Cardiac fibroblast (primary cell): Measurements from ENCODE around the gene DPH2.

Source experiments
- DNase-seq, 2 donors: peaks; one replicate each; pipeline versions ENCODE4 v3.0.0 to v3.0.0-alpha.2; 2010; ENCODE audit warnings: low read depth in 2 of 2
- H3K4me3 ChIP-seq, 2 donors: replicated peaks in 1 of 2; 1 replicate in 1 of 2; 2 replicates in 1 of 2; pipeline ENCODE4 v1.5.1; 2011; ENCODE audit warnings: low read depth in 2 of 2, low read length in 2 of 2, mild to moderate bottlenecking in 2 of 2, moderate library complexity in 1 of 2
- CTCF ChIP-seq: IDR thresholded peaks from one replicate; pipeline ENCODE4 v1.5.1; 2011; ENCODE audit warnings: low read depth, mild to moderate bottlenecking, low read length, inconsistent platforms

Gene DPH2

GRCh38 chr1:43951021-43951985, 18.5 kb upstream of the DPH2 start:
- no peak for TF ChIP-seq CTCF
- no peak for DNase-seq
- H3K4me3 ChIP-seq, result no peak overlapping the region

- H3K4me3 ChIP-seq, result no peak overlapping the region
- no peak for DNase-seq
- TF ChIP-seq CTCF, result no peak
These were observed 17.0 kb upstream of the DPH2 start for GRCh38 chr1:43952731-43953346.

GRCh38 chr1:43953361-43953760, 16.4 kb upstream of the DPH2 start:
- H3K4me3 ChIP-seq, result no peak overlapping the region
- DNase-seq, result no peak
- TF ChIP-seq CTCF, result no peak

GRCh38 chr1:43954036-43954435, 15.8 kb upstream of the DPH2 start:
- no peak overlapping the region for H3K4me3 ChIP-seq
- no peak for TF ChIP-seq CTCF
- no peak for DNase-seq

GRCh38 chr1:43956234-43956633, 13.6 kb upstream of the DPH2 start:
- DNase-seq, result no peak
- no peak for TF ChIP-seq CTCF
- no peak overlapping the region for H3K4me3 ChIP-seq

- no peak for TF ChIP-seq CTCF
- no peak overlapping the region for H3K4me3 ChIP-seq
- no peak for DNase-seq
These were observed 12.3 kb upstream of the DPH2 start for GRCh38 chr1:43957407-43958040.
